GM23248 (cell line): ENCODE measurements around the gene FCER2. TPM values are rescaled to one million over a fixed set of nuclear protein-coding genes. Genes with fewer than 3 reads are reported as not detected.

ENCODE experiments used
- DNase-seq: peaks from one replicate; pipeline ENCODE4 v3.0.0-alpha.2; 2015
- H2AFZ ChIP-seq: fragments of 200-600 bp; sonication (generic); 2 replicates; pipeline ENCODE4 v1.6.1; 2016; ENCODE audit warnings: antibody characterized with exemption
- H3F3A ChIP-seq: fragments of 200-600 bp; sonication (generic); 2 replicates; pipeline ENCODE4 v1.6.1; 2016; ENCODE audit warnings: mild to moderate bottlenecking, antibody characterized with exemption, mixed run types; ENCODE audit not compliant: insufficient read depth
- H3K27ac ChIP-seq: fragments of 200-600 bp; sonication (generic); 2 replicates; pipeline ENCODE4 v1.5.1; 2016; ENCODE audit warnings: mild to moderate bottlenecking
- H3K27me3 ChIP-seq: fragments of 200-600 bp; sonication (generic); replicated peaks from 2 replicates; pipeline ENCODE4 v1.6.1; 2016; ENCODE audit warnings: mild to moderate bottlenecking; ENCODE audit not compliant: insufficient read depth
- H3K36me3 ChIP-seq: fragments of 200-600 bp; sonication (generic); 2 replicates; pipeline ENCODE4 v1.6.1; 2016; ENCODE audit warnings: low read depth, mild to moderate bottlenecking
- H3K4me1 ChIP-seq: fragments of 200-600 bp; sonication (generic); 2 replicates; pipeline ENCODE4 v1.6.1; 2016; ENCODE audit warnings: mild to moderate bottlenecking; ENCODE audit not compliant: insufficient read depth
- H3K4me2 ChIP-seq: fragments of 200-600 bp; sonication (generic); one replicate; pipeline ENCODE4 v1.6.1; 2016; ENCODE audit warnings: mild to moderate bottlenecking; ENCODE audit not compliant: unreplicated experiment
- H3K4me3 ChIP-seq: fragments of 200-600 bp; sonication (generic); 2 replicates; pipeline ENCODE4 v1.5.1; 2016; ENCODE audit warnings: mild to moderate bottlenecking
- H3K79me2 ChIP-seq: fragments of 200-600 bp; sonication (generic); 2 replicates; pipeline ENCODE4 v1.6.1; 2016; ENCODE audit warnings: mild to moderate bottlenecking; ENCODE audit not compliant: insufficient read depth
- H3K9ac ChIP-seq: fragments of 200-600 bp; sonication (generic); 2 replicates; pipeline ENCODE4 v1.6.1; 2016; ENCODE audit warnings: mild to moderate bottlenecking
- H3K9me2 ChIP-seq: fragments of 200-600 bp; sonication (generic); 2 replicates; pipeline ENCODE4 v1.6.1; 2016; ENCODE audit warnings: mixed run types, mild to moderate bottlenecking, moderate library complexity; ENCODE audit not compliant: insufficient read depth
- H3K9me3 ChIP-seq: fragments of 200-600 bp; sonication (generic); one replicate; pipeline ENCODE4 v1.6.1; 2017; ENCODE audit warnings: low read depth
- H4K20me1 ChIP-seq: fragments of 200-600 bp; sonication (generic); 2 replicates; pipeline ENCODE4 v1.6.0; 2016; ENCODE audit not compliant: insufficient read depth
- EZH2 ChIP-seq: fragments of 200-600 bp; sonication (generic); IDR thresholded peaks from 2 replicates; pipeline ENCODE4 v1.6.1; 2018; ENCODE audit warnings: antibody characterized with exemption, mild to moderate bottlenecking; ENCODE audit not compliant: insufficient read depth, poor library complexity, severe bottlenecking
- EZH2phosphoT487 ChIP-seq: fragments of 200-600 bp; sonication (generic); IDR thresholded peaks from 2 replicates; pipeline ENCODE4 v1.6.1; 2018; ENCODE audit warnings: antibody characterized with exemption, moderate library complexity, mild to moderate bottlenecking, low read depth; ENCODE audit not compliant: insufficient read depth
- WGBS, 2 experiments: methylation state at CpG; one replicate each; pipeline ENCODE4 v1.1.6; 2015 to 2017; ENCODE audit warnings: low lambda C conversion rate in 2 of 2, low coverage in 1 of 2; ENCODE audit errors: missing lambda C conversion rate in 2 of 2; 5-methylcytosine and 5-hydroxymethylcytosine counted together
- in situ Hi-C: fragments of 300-500 bp; cut with MboI; formaldehyde crosslinking; loops from 2 replicates; pipeline ENCODE4 v1.15.0; 2020
- polyA plus RNA-seq: library from polyadenylated mRNA; unstranded; fragments of >200 nt; fragmentation: Nextera tagmentation; extraction: Ambion mirVana; gene quantifications from 2 replicates; pipeline ENCODE4 v1.2.1, GENCODE V29; 2016
- total RNA-seq: library from RNA; depleted of rRNA; stranded (reverse); fragments of >200 nt; shearing (Covaris generic); gene quantifications from 2 replicates; pipeline ENCODE4 v1.2.3, GENCODE V29; 2014

The FCER2 gene
- total and polyA plus RNA-seq, 2 experiments from 2014 or later = not detected

- Histone ChIP-seq H3K27ac (no peak overlapping the region), H3K4me2 (no peak overlapping the region), H3K27me3 (no peaks in the 10 kb centered on the region; the same call in none of the 2 replicates), H3K4me3 (no peak overlapping the region), H2AFZ (no peak overlapping the region), H3K9me2 (no peaks in the 10 kb centered on the region), H3K79me2 (no peaks in the 10 kb centered on the region), H3F3A (no peaks in the 10 kb centered on the region), H3K4me1 (no peaks in the 10 kb centered on the region), H3K36me3 (no peaks in the 10 kb centered on the region), H3K9me3 (no peaks in the 10 kb centered on the region), H3K9ac (no peak overlapping the region), H4K20me1 (no peaks in the 10 kb centered on the region)
- no peak for TF ChIP-seq EZH2phosphoT487
- TF ChIP-seq EZH2 = no peak
- no peak for DNase-seq
- in situ Hi-C loops = no loop called here
- WGBS, 2 experiments = 25 to 36% methylated on average over 10 to 11 of the region's 11 CpGs
Measured at GRCh38 chr19:7698583-7698982, 3.3 kb downstream of the FCER2 start.

DNA sequence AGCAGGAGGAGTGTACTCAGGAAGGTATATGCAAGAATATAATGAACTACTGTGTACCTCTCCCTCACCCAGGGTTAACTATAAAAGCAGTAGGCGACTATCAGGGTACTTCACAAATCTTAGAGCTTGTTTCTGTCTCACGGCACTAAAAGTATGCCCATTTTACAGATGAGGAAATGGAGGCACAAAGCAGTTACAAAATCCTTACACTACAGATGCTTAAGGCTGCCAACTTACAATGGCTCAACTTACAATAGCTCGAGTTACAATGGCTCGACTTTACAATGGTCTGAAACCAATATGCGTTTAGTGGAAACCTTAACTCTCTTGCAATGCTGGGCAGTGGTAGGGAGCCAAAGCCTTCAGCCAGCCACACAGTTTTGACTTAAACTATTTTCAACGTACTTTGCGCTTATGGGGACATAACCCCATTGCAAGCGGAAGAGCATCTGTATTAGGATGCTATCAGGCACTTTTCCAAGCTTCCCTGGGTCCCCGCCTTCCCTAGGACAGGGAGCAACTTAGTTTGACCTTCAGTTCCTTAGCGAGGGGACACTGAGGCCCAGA is 4.1 kb downstream of the FCER2 start:
- no peaks in the 10 kb centered on the region for H3K4me1 ChIP-seq
- no peaks in the 10 kb centered on the region for H3K36me3 ChIP-seq
- no peaks in the 10 kb centered on the region for H3K9me2 ChIP-seq
- no peak overlapping the region for H2AFZ ChIP-seq
- no peaks in the 10 kb centered on the region for H3K79me2 ChIP-seq
- WGBS, 2 experiments = 66 to 67% methylated on average over 10 of the region's 10 CpGs
- no peak overlapping the region for H3K4me3 ChIP-seq
- H3F3A ChIP-seq = no peaks in the 10 kb centered on the region
- no peak overlapping the region for H3K9ac ChIP-seq
- no peak overlapping the region for H3K27ac ChIP-seq
- no peaks in the 10 kb centered on the region; the same call in none of the 2 replicates for H3K27me3 ChIP-seq
- no peak for TF ChIP-seq EZH2phosphoT487
- TF ChIP-seq EZH2 = no peak
- no peak overlapping the region for H3K4me2 ChIP-seq
- in situ Hi-C loops = no loop called here
- no peaks in the 10 kb centered on the region for H4K20me1 ChIP-seq
- DNase-seq = no peak
- no peaks in the 10 kb centered on the region for H3K9me3 ChIP-seq

DNA sequence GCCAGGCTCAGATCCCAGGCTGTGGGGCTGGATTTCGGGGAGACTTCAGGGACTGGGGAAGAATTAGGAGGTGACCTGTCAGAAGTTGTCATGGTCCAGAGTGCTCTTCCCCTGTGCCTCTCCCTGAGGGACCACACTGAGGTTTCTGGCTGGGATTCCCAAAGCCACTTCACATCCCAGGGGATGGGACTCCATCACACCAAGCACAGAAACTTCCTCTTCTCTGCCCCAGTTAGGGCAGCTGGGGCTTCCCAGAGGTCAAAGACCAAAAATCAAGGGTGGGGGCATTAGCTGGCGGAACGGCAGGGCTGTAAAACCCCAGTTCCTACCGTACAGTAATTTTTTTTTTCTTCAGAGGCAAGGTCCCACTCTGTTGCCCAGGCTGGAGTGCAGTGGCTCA is 7.4 kb downstream of the FCER2 start:
- no peak overlapping the region for H3K4me2 ChIP-seq
- H3K79me2 ChIP-seq = no peaks in the 10 kb centered on the region
- no peak overlapping the region for H3K27ac ChIP-seq
- no peaks in the 10 kb centered on the region for H3K9me2 ChIP-seq
- TF ChIP-seq EZH2phosphoT487 = no peak
- TF ChIP-seq EZH2 = no peak
- H3F3A ChIP-seq = no peaks in the 10 kb centered on the region
- H3K36me3 ChIP-seq = no peaks in the 10 kb centered on the region
- H4K20me1 ChIP-seq = no peaks in the 10 kb centered on the region
- no peak overlapping the region for H3K9ac ChIP-seq
- no peaks in the 10 kb centered on the region for H3K9me3 ChIP-seq
- no peaks in the 10 kb centered on the region for H3K4me1 ChIP-seq
- no peak overlapping the region for H3K4me3 ChIP-seq
- no peak overlapping the region for H2AFZ ChIP-seq
- WGBS, 2 experiments = 38% methylated on average over 4 of the region's 4 CpGs
- in situ Hi-C loops = no loop called here
- H3K27me3 ChIP-seq = no peaks in the 10 kb centered on the region; the same call in none of the 2 replicates
- DNase-seq = no peak

GRCh38 chr19:7692417-7693088 is 9.4 kb downstream of the FCER2 start:
- H4K20me1 ChIP-seq = no peaks in the 10 kb centered on the region
- H3K4me1 ChIP-seq = no peaks in the 10 kb centered on the region
- H3K9me3 ChIP-seq = no peaks in the 10 kb centered on the region
- in situ Hi-C loops = no loop called here
- WGBS, 2 experiments = 69 to 74% methylated on average over 13 of the region's 13 CpGs
- no peak for DNase-seq
- TF ChIP-seq EZH2 (no peak), EZH2phosphoT487 (no peak)
- no peaks in the 10 kb centered on the region for H3F3A ChIP-seq
- H3K27ac ChIP-seq = no peak overlapping the region
- no peak overlapping the region for H3K4me2 ChIP-seq
- no peaks in the 10 kb centered on the region; the same call in none of the 2 replicates for H3K27me3 ChIP-seq
- H3K36me3 ChIP-seq = no peaks in the 10 kb centered on the region
- H3K79me2 ChIP-seq = no peaks in the 10 kb centered on the region
- no peak overlapping the region for H2AFZ ChIP-seq
- no peaks in the 10 kb centered on the region for H3K9me2 ChIP-seq
- no peak overlapping the region for H3K9ac ChIP-seq
- no peak overlapping the region for H3K4me3 ChIP-seq
